ENCODE results near the gene DDX19B. TPM values are rescaled to one million over a fixed set of nuclear protein-coding genes. Genes with fewer than 3 reads are reported as not detected.
"Not testable (repeated sequence)": the region's sequence is repeated elsewhere in the genome, so short reads cannot be mapped to it uniquely, and the experiment has no call there.

The DDX19B gene
- total RNA-seq (ENCODE audit: insufficient read depth, low replicate concordance) = 10.4 TPM

GRCh38 chr16:70298988-70299938 is at the start of gene DDX19B:
TSS of gene DDX19B (plus strand) at chr16:70299186. CDS start at chr16:70299298, 112 bp downstream.
- peak; percentile 80 for DNase-seq (ENCODE audit: low spot score)

DNA sequence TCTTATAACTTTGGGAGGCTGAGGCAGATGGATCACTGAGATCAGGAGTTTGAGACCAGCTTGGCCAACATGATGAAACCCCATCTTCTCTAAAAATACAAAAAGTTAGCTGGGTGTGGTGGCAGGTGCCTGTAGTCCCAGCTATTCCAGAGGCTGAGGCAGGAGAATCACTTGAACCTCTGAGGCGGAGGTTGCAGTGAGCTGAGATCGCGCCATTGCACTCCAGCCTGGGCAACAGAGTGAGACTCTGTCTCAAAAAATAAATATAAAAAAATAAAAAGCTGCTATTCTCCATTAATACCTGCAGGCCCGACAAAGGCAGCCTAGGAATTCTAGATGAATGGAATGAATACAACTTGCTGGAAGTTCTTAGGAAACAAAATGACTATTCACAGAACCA is 49.3 kb upstream of the DDX19B start:
- not testable (repeated sequence) for DNase-seq (ENCODE audit: low spot score)

DNA sequence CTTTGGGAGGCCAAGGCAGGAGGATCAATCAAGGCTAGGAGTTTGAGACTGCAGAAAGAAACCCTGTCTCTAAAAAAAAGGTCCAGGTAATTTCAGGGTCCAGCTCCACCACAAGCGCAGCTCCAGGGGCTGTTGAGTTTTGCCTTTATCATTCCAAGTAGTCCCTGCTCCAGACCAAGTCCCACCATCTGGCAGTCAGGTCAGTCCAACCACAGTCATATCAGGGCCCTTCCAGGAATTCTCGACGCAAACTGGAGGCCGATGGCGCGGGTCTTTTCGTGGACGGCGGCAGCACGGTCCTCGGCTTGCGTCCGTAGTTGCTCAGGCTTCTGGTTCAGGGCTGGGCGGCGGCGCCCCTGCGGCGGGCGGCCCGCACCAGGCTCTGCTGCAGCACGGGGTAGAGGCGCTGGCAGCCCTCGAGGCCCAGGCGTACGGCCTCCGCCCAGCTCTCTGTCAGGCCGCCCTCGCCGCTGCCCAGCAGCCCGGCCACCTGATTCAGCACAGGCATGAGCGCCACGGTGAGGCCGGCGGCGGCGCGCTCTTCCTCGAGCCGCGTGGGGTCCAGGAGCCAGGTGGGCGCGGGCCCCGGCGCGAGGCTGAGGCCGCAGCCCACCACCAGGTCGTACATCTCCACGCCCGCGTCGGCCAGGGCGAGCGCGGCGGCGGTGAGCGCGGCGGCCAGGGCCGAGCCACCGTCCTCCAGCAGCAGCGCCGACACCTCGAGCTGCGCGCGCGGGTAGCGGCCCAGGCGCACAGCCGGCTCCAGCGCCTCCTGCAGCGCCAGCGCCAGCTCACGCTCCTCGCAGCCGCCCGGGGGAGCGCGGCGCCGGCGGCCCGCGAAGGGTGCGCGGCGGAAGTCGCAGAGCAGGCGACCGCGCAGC is 48.0 kb upstream of the DDX19B start:
- DNase-seq (ENCODE audit: low spot score) = peak; percentile 30

DNA sequence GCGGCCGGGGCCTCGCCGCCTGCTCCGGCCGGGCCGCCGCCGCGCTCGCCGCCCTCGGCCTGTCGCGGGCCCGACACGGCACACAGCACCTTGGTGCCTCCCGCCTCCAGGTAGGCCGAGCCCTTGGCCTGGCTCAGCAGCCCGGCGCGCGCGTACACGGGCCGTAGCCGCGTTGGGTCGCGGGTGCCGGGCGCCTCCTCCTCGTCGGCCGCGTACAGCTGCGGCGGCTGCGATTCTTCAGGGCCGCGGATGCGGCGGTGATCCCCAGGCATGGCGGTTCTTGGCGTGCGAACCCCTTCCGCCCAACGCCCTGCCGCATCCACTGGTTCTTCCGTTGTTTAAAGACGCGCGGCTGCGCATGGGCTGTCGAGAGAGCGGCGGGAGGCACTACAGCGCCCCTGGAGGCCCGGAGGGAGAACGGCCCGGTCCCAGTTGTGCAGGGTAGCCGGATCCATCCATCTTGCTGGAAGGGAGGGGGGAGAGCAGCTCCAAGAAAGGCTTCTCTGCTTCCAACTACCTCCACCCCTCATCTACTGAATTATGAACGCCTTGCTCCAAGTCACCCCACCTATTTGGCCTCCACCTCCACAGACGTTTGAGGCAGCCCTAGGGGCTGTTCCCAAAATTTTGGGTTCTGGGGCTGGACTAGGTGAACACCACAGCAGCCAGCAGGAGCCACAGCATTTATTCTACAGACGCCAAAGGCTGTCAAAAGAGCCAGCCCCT is 47.2 kb upstream of the DDX19B start, which contains the start of gene EXOSC6:
Gene EXOSC6, minus strand, starts transcription at position 312 of the 726 bp plus-strand sequence. Its CDS starts 40 bp downstream, at position 272.
- peak; percentile 96 for DNase-seq (ENCODE audit: low spot score)

DNA sequence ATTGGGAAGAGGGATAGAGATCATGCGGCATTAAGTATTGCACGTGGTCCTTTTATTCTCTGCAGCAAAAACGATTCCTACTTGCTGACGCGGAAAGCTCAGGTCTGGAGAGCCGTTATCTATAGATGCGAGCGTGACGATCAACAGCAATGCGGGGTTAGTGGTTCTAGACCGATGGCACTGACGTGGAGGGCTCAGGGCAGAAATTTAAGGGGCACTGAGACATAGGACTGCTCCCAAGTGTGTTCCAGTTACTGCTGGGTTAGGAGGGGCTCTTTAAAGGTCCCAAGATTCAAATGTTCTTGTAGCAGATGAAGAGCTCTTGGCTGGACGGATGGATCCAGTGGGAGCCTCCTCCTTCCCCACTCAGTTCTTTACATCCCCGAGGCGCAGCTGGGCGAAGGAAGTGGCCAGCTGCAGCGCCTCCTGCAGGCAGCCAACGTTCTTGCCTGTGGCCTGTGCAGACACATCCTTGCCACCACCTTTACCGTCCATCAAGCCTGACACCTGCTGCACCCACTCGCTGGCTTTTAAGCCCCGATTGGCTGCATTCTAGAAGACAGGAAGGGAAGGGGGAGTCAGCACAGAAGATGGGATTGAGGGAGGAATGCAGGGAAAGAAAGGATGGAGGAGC is 46.5 kb upstream of the DDX19B start:
- DNase-seq (ENCODE audit: low spot score) = no peak

DNA sequence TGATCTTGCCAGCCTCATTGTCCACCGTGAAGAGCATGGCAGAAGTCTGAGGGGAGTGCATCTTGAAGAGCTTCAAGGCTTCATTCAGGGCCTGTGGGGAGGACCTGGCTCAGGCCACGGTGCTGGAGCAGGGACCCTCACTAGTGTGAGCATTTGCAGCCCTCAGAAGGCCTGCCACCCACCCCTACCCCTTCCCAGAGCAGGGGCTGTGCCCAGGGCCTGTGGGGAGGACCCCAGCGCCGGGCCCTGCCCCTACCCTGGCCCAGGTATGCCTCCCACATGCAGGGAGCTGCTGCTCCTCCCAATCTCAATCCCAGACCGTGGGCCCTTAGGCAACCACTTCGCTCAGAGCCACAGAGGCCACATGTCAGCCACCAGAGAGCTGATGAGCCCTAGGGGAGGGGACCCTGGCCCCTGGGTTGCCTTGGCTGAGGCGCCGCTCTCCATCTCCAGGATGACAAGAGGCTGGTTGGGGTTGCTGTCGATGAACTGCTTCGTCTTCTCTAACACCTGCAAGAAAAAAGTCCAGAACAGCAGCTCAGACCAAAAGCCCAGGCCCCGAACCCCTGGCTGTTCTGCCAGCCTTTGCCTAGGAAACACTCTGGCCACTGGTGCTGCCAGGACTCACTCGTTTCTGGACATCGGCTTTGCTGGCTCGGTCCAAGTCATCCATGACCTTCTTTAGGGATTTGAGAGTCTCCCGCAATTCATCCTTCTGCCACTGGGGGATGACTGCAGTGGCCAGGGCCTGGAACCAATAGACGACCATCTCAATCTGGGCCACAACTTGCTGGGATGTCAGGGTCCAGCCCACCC is 45.5 kb upstream of the DDX19B start:
- no peak for DNase-seq (ENCODE audit: low spot score)

DNA sequence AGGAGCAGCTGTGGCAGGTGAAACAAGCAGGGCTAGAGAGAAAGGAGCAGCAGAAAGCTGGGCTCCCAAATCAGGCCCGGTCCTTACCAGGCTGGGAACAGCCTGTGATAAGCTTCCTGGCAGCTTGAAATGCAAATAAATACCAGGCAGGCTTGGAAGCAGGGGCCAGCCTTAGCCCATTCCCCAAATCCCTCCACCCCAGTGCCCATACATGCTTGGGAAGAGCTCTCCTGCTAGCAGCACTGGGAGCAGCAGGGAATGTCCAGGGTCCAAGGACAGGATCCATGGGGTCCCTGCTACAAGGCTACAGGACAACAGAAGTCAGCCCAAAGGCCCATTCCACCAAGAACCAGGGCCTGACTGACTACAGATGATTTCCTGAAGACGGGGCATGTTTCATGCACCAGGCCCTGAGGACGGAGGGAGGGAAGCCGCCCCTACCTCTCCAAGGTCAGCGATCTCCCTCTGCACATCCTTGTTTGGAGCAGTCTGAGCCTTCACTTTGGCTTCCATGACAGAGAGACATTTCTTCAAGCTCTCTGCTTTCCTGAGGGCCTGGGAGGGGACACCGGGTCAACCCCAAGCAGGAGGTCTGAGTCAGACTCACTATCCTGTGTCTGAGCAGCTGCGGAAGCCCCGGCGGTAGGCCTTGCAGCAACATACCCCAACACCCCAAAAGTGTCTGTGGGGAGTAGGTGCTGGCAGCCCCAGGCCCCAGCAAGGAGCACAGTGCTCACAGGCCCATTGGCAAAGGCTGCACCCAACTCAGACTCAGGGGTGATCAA is 44.6 kb upstream of the DDX19B start:
- no peak for DNase-seq (ENCODE audit: low spot score)

GRCh38 chr16:70254965-70255286 is 44.1 kb upstream of the DDX19B start:
- DNase-seq (ENCODE audit: low spot score) = no peak

DNA sequence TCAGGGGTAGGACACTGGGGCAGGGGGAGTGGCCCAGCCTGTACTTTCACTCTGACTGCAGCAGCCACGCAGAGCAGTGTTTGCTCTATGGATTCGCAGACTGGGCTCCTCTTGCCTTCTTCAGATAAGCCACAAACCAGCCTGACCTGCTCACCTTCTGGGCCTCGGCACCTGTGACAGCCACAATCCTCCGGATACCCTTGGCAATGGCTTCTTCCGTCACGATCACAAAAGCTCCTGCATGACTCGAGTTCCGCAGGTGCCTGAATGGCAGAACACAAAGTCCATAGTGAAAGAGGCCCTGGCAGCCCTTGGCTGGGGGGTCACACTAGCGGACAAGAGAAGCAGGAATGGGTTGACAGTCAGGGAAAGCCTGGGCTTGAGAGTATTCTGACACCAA is 43.4 kb upstream of the DDX19B start:
- DNase-seq (ENCODE audit: low spot score) = no peak

- no peak for DNase-seq (ENCODE audit: low spot score)
These were observed 41.6 kb upstream of the DDX19B start for GRCh38 chr16:70257391-70257790.

GRCh38 chr16:70258065-70258464 is 40.9 kb upstream of the DDX19B start:
- no peak for DNase-seq (ENCODE audit: low spot score)

DNA sequence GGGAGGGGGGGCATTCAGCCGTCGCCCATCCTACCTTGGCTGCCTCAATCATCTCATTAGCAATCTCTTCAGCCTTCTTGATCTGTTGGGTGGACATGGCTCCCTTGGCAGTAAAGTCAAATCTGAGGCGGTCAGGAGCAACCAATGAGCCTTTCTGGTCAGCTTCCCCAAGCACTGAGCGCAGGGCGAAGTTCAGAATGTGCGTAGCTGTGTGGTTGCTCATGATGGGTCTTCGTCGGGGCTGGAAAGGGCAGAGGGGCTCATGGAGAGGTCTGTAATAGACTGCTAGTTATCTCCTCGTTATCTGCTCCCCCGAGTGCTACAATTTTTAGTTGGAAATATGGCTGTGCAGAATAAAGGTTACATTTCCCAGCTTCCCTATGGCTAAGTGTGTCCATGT is 40.0 kb upstream of the DDX19B start:
- DNase-seq (ENCODE audit: low spot score) = no peak

- not testable (repeated sequence) for DNase-seq (ENCODE audit: low spot score)
These were observed 39.1 kb upstream of the DDX19B start for GRCh38 chr16:70259903-70260302.

- DNase-seq (ENCODE audit: low spot score) = no peak
These were observed 31.5 kb upstream of the DDX19B start for GRCh38 chr16:70267516-70267915.

DNA sequence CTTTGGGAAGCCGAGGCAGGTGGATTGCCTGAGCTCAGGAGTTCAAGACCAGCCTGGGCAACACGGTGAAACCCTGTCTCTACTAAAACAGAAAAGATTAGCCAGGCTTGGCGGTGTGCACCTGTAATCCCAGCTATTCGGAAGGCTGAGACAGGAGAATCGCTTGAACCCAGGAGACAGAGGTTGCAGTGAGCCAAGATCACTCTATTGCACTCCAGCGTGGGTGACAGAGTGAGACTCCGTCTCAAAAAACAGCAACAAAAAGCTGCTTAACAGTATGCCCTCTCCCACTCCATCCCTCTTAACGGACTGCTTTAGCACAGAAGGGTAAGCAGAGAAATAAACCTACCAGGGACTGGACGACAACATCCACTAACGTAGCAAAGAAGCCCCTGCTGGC is 31.1 kb upstream of the DDX19B start:
- not testable (repeated sequence) for DNase-seq (ENCODE audit: low spot score)

DNA sequence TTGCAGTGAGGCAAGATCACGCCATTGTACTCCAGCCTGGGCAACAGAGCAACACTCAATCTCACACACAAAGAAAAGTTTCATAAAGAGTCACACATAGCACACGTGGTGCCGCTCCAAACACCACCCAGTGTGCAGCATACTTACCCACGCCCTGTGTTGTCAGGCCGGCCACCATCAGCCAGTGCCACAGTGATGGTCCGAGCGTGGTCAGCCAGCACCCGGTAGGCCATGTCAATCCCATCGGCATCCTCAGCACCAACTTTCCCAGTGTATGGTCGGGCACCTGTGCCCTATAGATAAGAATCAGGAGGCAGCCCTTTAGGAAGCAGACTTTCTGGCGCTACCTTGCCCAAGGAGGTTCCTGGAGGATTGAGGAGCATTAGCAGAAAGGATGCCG is 29.5 kb upstream of the DDX19B start:
- DNase-seq (ENCODE audit: low spot score) = no peak

- DNase-seq (ENCODE audit: low spot score) = no peak
These were observed 28.8 kb upstream of the DDX19B start for GRCh38 chr16:70270176-70270575.

GRCh38 chr16:70271696-70272095 is 27.3 kb upstream of the DDX19B start:
- DNase-seq (ENCODE audit: low spot score) = no peak

DNA sequence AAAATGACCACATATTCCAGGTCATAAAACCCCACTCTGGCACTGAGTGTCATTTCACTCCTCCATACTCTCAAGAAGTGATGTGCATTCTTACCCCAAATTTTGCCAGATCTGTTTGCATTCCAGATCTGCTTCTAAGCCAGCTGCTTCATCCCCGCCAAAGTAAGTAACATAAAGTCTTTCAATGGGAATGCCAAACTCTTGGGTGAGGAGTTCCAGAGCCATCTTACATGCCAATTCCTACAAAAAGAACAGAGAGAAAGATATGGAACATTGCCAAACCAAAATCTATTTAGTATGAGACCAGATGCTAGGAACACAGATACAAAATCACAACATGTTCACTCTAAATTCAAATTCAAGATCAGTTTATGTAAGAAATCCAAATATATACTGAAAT is 22.6 kb upstream of the DDX19B start:
- DNase-seq (ENCODE audit: low spot score) = no peak
